GM21515 (cell line): ENCODE data around the gene GBGT1.
A peak's percentile ranks its signal among the peaks of the same experiment; 100 is the strongest.

Source experiments
- ATAC-seq: cut with Tn5 transposase; IDR thresholded peaks from one replicate; pipeline ENCODE4 v1.9.1; 2021; ENCODE audit not compliant: unreplicated experiment

GBGT1 gene

GRCh38 chr9:133144904-133145851, 18.5 kb downstream of the GBGT1 start:
- ATAC-seq: no peak

- ATAC-seq: peak; percentile 36
These were observed 19.4 kb downstream of the GBGT1 start for GRCh38 chr9:133144142-133144903.

- no peak for ATAC-seq
These were observed 20.0 kb downstream of the GBGT1 start for GRCh38 chr9:133143639-133144141.

GRCh38 chr9:133142684-133143622, 20.8 kb downstream of the GBGT1 start:
- ATAC-seq: no peak

GRCh38 chr9:133141833-133142595, 21.7 kb downstream of the GBGT1 start:
- ATAC-seq: no peak

- no peak for ATAC-seq
These were observed 23.1 kb downstream of the GBGT1 start for GRCh38 chr9:133140606-133141005.

GRCh38 chr9:133140174-133140505, 23.6 kb downstream of the GBGT1 start:
- ATAC-seq: no peak

GRCh38 chr9:133139246-133140173, 24.2 kb downstream of the GBGT1 start:
- no peak for ATAC-seq

- ATAC-seq: no peak
These were observed 26.1 kb downstream of the GBGT1 start for GRCh38 chr9:133137451-133138231.

GRCh38 chr9:133135146-133135745, 28.5 kb downstream of the GBGT1 start:
- no peak for ATAC-seq

- no peak for ATAC-seq
These were observed 29.1 kb downstream of the GBGT1 start for GRCh38 chr9:133134388-133135145.

- ATAC-seq: peak; percentile 78
These were observed 29.9 kb downstream of the GBGT1 start for GRCh38 chr9:133133681-133134387.

- ATAC-seq: no peak
These were observed 31.5 kb downstream of the GBGT1 start for GRCh38 chr9:133132174-133132573.

GRCh38 chr9:133131506-133131905, 32.2 kb downstream of the GBGT1 start:
- no peak for ATAC-seq

GRCh38 chr9:133130685-133131244, 32.9 kb downstream of the GBGT1 start:
- no peak for ATAC-seq
